Vagina (tissue), 2 donors: ENCODE results near the gene NEMP2. TPM values are rescaled to one million over a fixed set of nuclear protein-coding genes. Genes with fewer than 3 reads are reported as not detected.
A peak's percentile ranks its signal among the peaks of the same experiment; 100 is the strongest.

Experiments
- DNase-seq, 2 donors: peaks; one replicate each; pipeline ENCODE4 v3.0.0-alpha.2; 2017; ENCODE audit errors: extremely low spot score in 2 of 2
- H3K27ac ChIP-seq: fragments of 200-600 bp; sonication (generic); one replicate; pipeline ENCODE4 v1.5.1; 2019
- H3K27me3 ChIP-seq: fragments of 200-600 bp; sonication (generic); one replicate; pipeline ENCODE4 v1.5.1; 2019
- H3K36me3 ChIP-seq, 2 donors: fragments of 200-600 bp; sonication (generic); one replicate each; pipeline ENCODE4 v1.5.1; 2017 to 2019
- H3K4me1 ChIP-seq: fragments of 200-600 bp; sonication (generic); one replicate; pipeline ENCODE4 v1.5.1; 2019
- H3K4me3 ChIP-seq, 2 donors: fragments of 200-600 bp; sonication (generic); 1 replicate in 1 of 2; 2 replicates in 1 of 2; pipeline ENCODE4 v1.5.1; 2016 to 2019
- H3K9me3 ChIP-seq: fragments of 200-600 bp; sonication (generic); one replicate; pipeline ENCODE4 v1.5.1; 2019
- POLR2A ChIP-seq, 2 donors: fragments of 450-650 bp; IDR thresholded peaks; one replicate each; pipeline ENCODE4 v1.6.1; 2017; ENCODE audit warnings: antibody characterized with exemption in 2 of 2, mild to moderate bottlenecking in 2 of 2, moderate library complexity in 2 of 2
- POLR2AphosphoS5 ChIP-seq, 2 donors: sonication (generic); formaldehyde crosslinking; IDR thresholded peaks; one replicate each; pipeline ENCODE4 v1.9.0; 2017; ENCODE audit warnings: antibody characterized with exemption in 2 of 2, mild to moderate bottlenecking in 2 of 2, low read depth in 1 of 2; ENCODE audit not compliant: insufficient read depth in 1 of 2
- intact Hi-C: fragments of 100-400 bp; cut with DNase I; formaldehyde crosslinking; loops from one replicate; pipeline ENCODE4 v1.15.1; 2023
- total RNA-seq: library from RNA; depleted of rRNA; stranded (reverse); fragments of >200 nt; gene quantifications from one replicate; pipeline ENCODE4 v1.2.3, GENCODE V29; 2016
- TF ChIP-seq, protein P1 (sequence below), 3 experiments: fragments of 450-650 bp in 2 of 3; fragments of 200-600 bp in 1 of 3; sonication (generic) in 1 of 3; IDR thresholded peaks; one replicate each; pipeline ENCODE4 v1.5.1; 2017 to 2019; ENCODE audit warnings: antibody characterized with exemption in 3 of 3, mild to moderate bottlenecking in 2 of 3, moderate library complexity in 2 of 3

Gene NEMP2
- 2.2 TPM for total RNA-seq

DNA sequence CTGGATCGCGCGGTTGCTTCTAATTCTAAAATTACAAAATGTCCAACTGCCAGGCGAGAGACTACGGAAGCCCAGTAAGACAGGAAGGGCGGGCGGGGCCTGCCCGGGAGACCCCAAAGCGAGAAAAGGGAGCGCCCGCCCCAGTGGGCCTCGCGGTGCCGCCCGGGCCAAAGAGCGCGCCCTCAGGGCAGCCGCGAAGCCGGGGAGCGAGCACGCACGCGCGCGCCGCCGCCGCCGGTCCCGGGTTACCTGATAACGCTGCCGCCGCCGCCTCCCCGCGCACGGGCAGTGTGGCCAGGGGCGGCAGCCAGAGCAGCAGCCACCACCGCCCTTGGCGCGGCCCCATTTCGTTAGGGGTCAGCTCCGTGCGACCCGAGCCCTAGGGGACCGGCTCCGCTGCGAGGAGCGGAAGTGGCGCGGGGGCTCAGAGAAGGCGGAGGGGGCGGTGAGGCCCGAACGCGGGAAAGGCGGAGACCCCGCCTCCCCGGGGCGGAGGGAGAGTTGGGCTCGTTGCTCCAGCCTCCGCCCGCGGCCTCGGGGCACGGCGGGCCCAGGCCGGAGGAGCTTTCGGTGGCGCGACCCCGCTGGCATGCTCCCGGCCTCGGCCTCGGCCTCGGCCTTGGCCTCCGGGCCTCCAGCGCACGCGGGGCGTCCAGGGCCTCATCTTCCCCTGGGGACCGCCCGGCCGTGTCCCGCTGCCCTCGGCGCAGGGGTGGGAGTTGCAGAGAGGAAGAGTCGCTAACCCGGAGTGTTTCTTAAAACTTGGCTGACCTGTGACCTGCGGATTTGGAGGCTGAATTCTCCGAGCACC lies at the start of gene NEMP2:
TSS of gene NEMP2 (minus strand) at position 413 of the 811 bp plus-strand sequence. CDS start at position 346, 67 bp downstream.
- no peak for DNase-seq
- intact Hi-C loops = loop anchor here (10.0 kb wide), 1 partner anchor 110 kb away; the partner anchor contains the start of gene NAB1
- Histone ChIP-seq H3K9me3 (peaks cover 3% of the 10 kb centered on the region), H3K4me3 (peak within 1 kb of the TSS; percentile 64 to 75), H3K4me1 (peaks cover 15% of the 10 kb centered on the region), H3K27me3 (no peaks in the 10 kb centered on the region), H3K27ac (peak within 1 kb of the TSS; percentile 95), H3K36me3 (no peaks in the 10 kb centered on the region)
- TF ChIP-seq, protein P1, sequence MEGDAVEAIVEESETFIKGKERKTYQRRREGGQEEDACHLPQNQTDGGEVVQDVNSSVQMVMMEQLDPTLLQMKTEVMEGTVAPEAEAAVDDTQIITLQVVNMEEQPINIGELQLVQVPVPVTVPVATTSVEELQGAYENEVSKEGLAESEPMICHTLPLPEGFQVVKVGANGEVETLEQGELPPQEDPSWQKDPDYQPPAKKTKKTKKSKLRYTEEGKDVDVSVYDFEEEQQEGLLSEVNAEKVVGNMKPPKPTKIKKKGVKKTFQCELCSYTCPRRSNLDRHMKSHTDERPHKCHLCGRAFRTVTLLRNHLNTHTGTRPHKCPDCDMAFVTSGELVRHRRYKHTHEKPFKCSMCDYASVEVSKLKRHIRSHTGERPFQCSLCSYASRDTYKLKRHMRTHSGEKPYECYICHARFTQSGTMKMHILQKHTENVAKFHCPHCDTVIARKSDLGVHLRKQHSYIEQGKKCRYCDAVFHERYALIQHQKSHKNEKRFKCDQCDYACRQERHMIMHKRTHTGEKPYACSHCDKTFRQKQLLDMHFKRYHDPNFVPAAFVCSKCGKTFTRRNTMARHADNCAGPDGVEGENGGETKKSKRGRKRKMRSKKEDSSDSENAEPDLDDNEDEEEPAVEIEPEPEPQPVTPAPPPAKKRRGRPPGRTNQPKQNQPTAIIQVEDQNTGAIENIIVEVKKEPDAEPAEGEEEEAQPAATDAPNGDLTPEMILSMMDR (IDR thresholded peaks at IDR 0.05) = no peak
- peak; percentile 3 to 75 for TF ChIP-seq POLR2AphosphoS5 (IDR thresholded peaks at IDR 0.05; ENCODE audit: insufficient read depth in 1 of 2, low read depth in 1 of 2)
- TF ChIP-seq POLR2A (IDR thresholded peaks at IDR 0.05) = peak in 1 of 2 donors; percentile 41

GRCh38 chr2:190583507-190584337 lies 49.2 kb upstream of the NEMP2 start:
- no peaks in the 10 kb centered on the region for H3K27me3 ChIP-seq
- H3K27ac ChIP-seq = no peak overlapping the region
- no peak for DNase-seq
- TF ChIP-seq, protein P1 (IDR thresholded peaks at IDR 0.05) = no peak
- no peak for TF ChIP-seq POLR2AphosphoS5 (IDR thresholded peaks at IDR 0.05; ENCODE audit: insufficient read depth in 1 of 2, low read depth in 1 of 2)
- TF ChIP-seq POLR2A (IDR thresholded peaks at IDR 0.05) = no peak
- no peaks in the 10 kb centered on the region for H3K36me3 ChIP-seq
- no peak overlapping the region for H3K4me3 ChIP-seq
- H3K9me3 ChIP-seq = no peaks in the 10 kb centered on the region
- H3K4me1 ChIP-seq = peaks cover 7% of the 10 kb centered on the region
- intact Hi-C loops = no loop called here

DNA sequence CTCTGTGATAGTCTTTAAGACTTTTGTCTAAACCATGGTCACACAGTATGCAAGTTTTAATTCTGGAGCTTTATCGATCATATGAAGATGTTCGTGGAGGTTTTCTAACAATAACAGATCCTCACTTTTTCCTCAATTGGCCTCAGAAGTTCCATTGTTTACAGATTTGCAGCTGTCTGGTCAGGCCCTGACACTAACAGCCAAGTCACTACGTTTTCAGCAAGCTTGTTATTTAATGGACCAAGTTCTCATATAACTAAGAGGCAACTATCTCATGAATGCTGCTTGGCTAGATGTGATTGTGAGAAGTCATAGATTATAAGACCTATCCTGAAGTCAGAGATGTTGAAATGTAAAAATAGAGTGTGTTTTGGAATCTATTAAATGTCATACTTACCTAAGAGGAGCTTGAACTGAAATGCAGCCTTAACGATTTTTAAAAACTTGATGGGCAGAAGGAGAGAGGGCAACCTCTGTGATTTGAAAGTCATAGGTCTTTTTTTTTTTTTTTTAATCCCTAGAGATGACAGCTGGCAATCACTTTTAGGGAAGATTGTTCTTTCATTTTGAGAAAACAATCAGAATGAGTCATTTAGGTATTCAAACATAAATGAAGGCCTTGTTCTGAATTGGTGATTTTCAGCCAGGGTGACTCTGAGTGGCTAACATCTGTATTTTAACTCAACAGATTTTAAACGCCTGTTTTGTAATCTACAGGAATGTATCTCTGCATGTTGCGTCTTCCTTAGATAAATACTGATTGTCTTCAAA lies 48.4 kb upstream of the NEMP2 start:
- H3K4me3 ChIP-seq = no peak overlapping the region
- H3K36me3 ChIP-seq = no peaks in the 10 kb centered on the region
- no peaks in the 10 kb centered on the region for H3K9me3 ChIP-seq
- TF ChIP-seq POLR2AphosphoS5 (IDR thresholded peaks at IDR 0.05; ENCODE audit: insufficient read depth in 1 of 2, low read depth in 1 of 2) (no peak), POLR2A (IDR thresholded peaks at IDR 0.05) (no peak)
- TF ChIP-seq, protein P1 (IDR thresholded peaks at IDR 0.05) = no peak
- H3K27me3 ChIP-seq = no peaks in the 10 kb centered on the region
- H3K4me1 ChIP-seq = peaks cover 15% of the 10 kb centered on the region
- no peak for DNase-seq
- H3K27ac ChIP-seq = no peak overlapping the region
- intact Hi-C loops = no loop called here

DNA sequence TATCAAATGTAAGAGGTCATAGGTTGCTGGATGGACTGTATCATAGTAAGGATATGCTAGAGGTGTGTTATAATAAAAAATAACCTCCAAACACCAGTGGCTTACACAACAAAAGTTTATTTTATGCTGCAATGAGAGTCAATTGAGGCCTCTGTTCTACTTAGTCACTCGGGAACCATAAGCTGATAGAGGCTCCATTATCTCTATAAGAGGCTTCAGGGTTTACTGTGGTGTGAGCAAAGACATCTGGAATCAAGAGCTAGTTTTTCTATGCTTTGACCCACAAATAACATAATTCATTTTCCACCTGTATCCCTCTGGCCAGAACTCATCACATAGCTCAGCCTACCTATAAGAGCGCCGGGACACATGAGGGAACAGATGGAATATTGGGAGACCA lies 47.5 kb upstream of the NEMP2 start:
- Histone ChIP-seq H3K4me1 (peaks cover 24% of the 10 kb centered on the region), H3K27ac (no peak overlapping the region)
- intact Hi-C loops = no loop called here

More for the DNA sequence above, 47.5 kb upstream of the NEMP2 start:
- H3K27me3 ChIP-seq = no peaks in the 10 kb centered on the region
- TF ChIP-seq POLR2AphosphoS5 (IDR thresholded peaks at IDR 0.05; ENCODE audit: insufficient read depth in 1 of 2, low read depth in 1 of 2) (no peak), POLR2A (IDR thresholded peaks at IDR 0.05) (no peak)
- TF ChIP-seq, protein P1 (IDR thresholded peaks at IDR 0.05) = no peak
- DNase-seq = no peak
- no peak overlapping the region for H3K4me3 ChIP-seq
- no peaks in the 10 kb centered on the region for H3K9me3 ChIP-seq
- no peaks in the 10 kb centered on the region for H3K36me3 ChIP-seq
